GM10248 (cell line): ENCODE measurements around the gene RBBP8NL.

Experiments used
- CTCF ChIA-PET: fragments of 300-600 bp; sonication (Branson Sonifier 250); formaldehyde crosslinking; extraction: SDS; loops from one replicate; lab custom pipeline; 2021; ENCODE audit warnings: antibody characterized with exemption; lab: Yijun Ruan, JAX
- POLR2A ChIA-PET: fragments of 350-650 bp; sonication (Branson Sonifier 250); formaldehyde crosslinking; extraction: SDS; loops from one replicate; lab custom pipeline; 2020; ENCODE audit warnings: antibody characterized with exemption; lab: Yijun Ruan, JAX
- DNase-seq: peaks from one replicate; pipeline ENCODE4 v3.0.0; 2012; ENCODE audit errors: extremely low spot score
- CTCF ChIP-seq: IDR thresholded peaks from 2 replicates; pipeline ENCODE4 v1.5.1; 2012; ENCODE audit warnings: mild to moderate bottlenecking, low read depth; ENCODE audit errors: extremely low read depth, missing control alignments, control extremely low read depth

RBBP8NL gene

GRCh38 chr20:62408640-62409039 lies 18.7 kb downstream of the RBBP8NL start:
- TF ChIP-seq CTCF: no peak
- ChIA-PET CTCF (interaction anchor here (1.5 to 2.2 kb wide), 2 partner anchors 14 to 400 kb away, joined by 3 to 9 read pairs; no protein-coding TSS in a partner anchor), POLR2A (no interaction called here)

DNA sequence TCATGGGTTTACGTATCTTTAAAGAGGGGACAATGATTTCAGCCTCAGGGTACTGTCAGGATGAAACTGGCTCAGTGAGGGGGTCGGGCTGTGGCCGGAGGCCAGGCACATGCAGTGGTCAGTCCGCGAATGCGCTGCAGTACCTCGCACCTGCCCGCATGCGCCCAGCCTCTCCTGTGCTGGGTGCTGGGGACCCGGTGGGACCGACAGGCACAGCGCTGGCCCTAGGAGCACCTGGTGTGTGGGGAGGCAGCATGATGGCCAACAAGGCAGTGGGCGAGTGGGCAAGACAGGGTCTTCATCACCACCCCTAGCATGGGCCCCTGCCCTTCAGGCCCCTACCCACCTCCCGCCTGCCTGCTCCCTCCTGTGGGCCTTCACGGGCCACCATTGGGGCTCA lies 19.3 kb downstream of the RBBP8NL start:
- TF ChIP-seq CTCF: no peak
- POLR2A ChIA-PET: no interaction called here
- CTCF ChIA-PET: interaction anchor here (0.8 to 1.5 kb wide), 2 partner anchors 26 to 400 kb away, joined by 3 read pairs; no protein-coding TSS in a partner anchor
- no peak for DNase-seq

More at GRCh38 chr20:62408640-62409039, 18.7 kb downstream of the RBBP8NL start:
- no peak for DNase-seq

DNA sequence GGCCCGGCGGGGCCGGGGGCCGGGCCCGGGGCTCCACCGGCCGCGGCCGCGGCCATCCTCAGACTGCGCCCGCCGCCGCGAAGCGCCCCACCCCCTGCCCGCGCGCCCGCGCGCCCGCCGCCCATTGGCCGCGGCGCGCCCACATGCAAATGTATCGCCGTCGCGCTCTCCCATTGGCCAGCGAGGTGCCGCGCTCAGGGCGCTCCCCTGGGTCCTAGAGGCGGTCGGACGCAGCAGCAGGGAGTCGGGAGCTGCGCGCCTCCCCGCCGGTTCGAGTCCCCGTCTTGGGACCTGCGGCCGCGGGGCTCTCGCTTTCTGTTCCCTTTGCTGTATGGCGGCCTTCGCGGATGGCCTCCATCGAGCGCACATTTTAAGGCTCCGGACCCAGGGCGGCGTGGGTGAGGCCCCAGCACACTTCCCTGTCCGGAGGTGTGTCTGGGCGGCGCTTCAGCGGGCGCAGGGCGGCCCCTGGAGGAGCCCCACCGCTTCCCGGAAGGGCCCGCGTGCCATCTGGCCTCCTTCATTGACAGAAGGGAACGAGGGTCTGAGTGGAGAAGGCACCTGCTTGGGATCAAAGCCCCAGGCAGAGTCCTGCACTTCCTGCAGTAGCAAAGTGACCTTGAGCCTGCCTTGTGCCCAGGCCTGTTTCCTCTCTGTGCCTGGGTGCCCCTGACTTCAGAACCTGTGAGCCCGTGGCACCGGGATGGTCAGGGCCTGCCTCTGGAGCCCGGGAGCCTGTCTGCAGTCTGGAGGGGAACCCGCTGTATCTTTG lies 19.9 kb downstream of the RBBP8NL start, which contains the start of gene CABLES2:
TSS of gene CABLES2 (minus strand) at position 65 of the 772 bp plus-strand sequence. CDS start at position 56, 9 bp downstream.
- CTCF ChIA-PET: interaction anchor here (0.8 kb wide), 1 partner anchor 25 kb away, joined by 3 read pairs; no protein-coding TSS in a partner anchor
- DNase-seq: peak; percentile 97
- no peak for TF ChIP-seq CTCF
- POLR2A ChIA-PET: no interaction called here

- CTCF ChIA-PET: no interaction called here
- TF ChIP-seq CTCF: no peak
- POLR2A ChIA-PET: no interaction called here
- DNase-seq: no peak
Observed at GRCh38 chr20:62406635-62407176, 20.6 kb downstream of the RBBP8NL start.

DNA sequence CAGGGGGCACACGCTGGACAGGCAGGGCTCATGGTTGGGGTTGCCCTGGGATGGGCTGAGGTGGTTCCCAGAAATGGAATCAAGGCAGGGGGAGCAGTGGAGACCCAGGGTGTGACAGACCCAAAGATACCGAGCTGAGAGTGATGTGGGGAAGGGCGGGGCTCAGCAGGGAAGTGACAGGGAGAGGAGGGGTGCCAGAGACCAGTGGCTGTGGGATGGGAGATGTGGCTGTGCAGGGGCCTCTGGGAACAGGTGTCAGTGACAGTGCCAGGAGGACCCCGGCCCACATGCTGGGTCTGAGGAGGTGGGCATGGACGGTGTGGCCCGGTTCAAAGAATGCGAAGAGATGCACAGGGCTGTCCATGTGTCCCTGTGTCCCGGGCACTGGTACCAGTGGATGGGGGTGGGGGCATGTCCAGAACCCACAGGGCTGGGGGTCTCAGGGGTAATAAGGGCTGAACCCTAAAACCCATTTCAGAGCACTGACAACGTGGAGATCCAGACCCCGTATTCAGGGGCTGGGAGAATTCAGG lies 21.3 kb downstream of the RBBP8NL start:
- ChIA-PET POLR2A (interaction anchor here (0.6 kb wide), 1 partner anchor 237 kb away, joined by 3 read pairs; no protein-coding TSS in a partner anchor), CTCF (interaction anchor here (0.6 to 1.9 kb wide), 2 partner anchors 17 to 24 kb away, joined by 4 read pairs; no protein-coding TSS in a partner anchor)
- DNase-seq: no peak
- TF ChIP-seq CTCF: no peak
